ENCODE data around the gene SENP1.

Gene SENP1

DNA sequence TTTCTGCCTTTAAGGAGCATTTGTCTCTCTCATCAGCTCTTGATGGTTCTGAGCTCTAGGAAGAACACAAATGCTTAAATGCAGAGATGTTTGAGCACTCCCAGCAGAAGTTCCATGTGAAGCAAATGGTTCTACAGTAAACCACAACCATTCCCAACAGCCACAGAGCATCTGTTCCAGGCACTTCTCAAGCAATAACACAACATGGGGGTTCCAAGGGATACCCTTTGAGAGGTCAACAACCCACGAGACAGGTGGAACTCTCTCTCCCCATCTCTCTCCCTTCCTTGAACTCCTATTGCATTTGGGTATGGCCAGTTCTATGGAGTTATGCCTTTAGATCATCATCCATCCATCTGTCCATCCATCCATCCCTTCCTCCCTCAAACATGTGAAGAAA, 96.4 kb downstream of the SENP1 start:
- H3K36me3 ChIP-seq (ENCODE audit: control insufficient read depth, insufficient read depth, low read length) = no peaks in the 10 kb centered on the region
- H3K9ac ChIP-seq (ENCODE audit: low read depth, low read length) = no peak overlapping the region
- no peaks in the 10 kb centered on the region for H3K4me1 ChIP-seq (ENCODE audit: control insufficient read depth, insufficient read depth, low read length)
- peaks cover 97% of the 10 kb centered on the region for H3K27me3 ChIP-seq (ENCODE audit: control insufficient read depth, insufficient read depth, low read length)
- H3K9me3 ChIP-seq (ENCODE audit: control insufficient read depth, insufficient read depth, low read length) = no peaks in the 10 kb centered on the region
- no peak overlapping the region for H3K4me3 ChIP-seq (ENCODE audit: low read depth, low read length)

DNA sequence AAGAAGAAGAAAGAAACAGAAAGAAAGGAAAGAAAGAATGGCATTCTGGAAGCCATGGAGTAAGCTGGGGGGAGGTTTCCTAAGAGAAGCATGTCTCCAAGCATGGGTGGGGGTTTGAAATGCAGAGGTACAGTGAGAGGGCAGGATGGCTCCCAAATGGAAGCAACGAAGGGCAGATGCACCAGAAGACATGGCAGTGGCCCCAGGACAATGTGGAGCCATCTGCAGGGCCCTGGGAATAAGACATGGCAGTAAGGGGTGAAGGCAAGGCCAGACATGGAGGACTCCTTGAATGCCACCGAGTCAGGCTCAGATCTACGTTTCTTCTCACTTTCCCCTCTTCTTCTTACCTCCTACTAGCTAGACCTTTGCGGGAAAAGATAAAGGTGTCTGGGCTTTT, 96.9 kb downstream of the SENP1 start:
- H3K9me3 ChIP-seq (ENCODE audit: control insufficient read depth, insufficient read depth, low read length) = no peaks in the 10 kb centered on the region
- H3K9ac ChIP-seq (ENCODE audit: low read depth, low read length) = no peak overlapping the region
- no peaks in the 10 kb centered on the region for H3K36me3 ChIP-seq (ENCODE audit: control insufficient read depth, insufficient read depth, low read length)
- no peak overlapping the region for H3K4me3 ChIP-seq (ENCODE audit: low read depth, low read length)
- H3K4me1 ChIP-seq (ENCODE audit: control insufficient read depth, insufficient read depth, low read length) = peaks cover under 1% of the 10 kb centered on the region
- H3K27me3 ChIP-seq (ENCODE audit: control insufficient read depth, insufficient read depth, low read length) = peaks cover 95% of the 10 kb centered on the region

DNA sequence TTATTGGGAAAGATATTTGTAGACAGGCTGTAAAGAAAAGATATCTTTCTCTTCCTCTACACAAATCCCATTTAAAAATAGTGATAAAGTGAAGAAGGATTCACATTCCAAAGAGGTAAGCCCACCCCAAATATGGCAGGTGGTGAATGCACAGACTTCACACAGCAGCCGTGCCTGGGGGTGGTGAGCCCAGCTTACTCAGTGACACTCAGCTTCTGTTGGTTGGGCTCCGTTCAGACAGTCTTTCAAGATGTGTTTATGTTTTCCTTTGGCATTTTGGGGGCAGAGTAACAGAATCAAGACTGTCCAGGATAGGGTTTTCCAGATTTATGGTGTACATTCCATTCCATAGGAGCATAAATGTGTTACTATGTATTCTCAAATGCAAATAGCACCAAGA, 97.5 kb downstream of the SENP1 start:
- Histone ChIP-seq H3K4me3 (ENCODE audit: low read depth, low read length) (no peak overlapping the region), H3K36me3 (ENCODE audit: control insufficient read depth, insufficient read depth, low read length) (no peaks in the 10 kb centered on the region), H3K9ac (ENCODE audit: low read depth, low read length) (no peak overlapping the region), H3K9me3 (ENCODE audit: control insufficient read depth, insufficient read depth, low read length) (no peaks in the 10 kb centered on the region), H3K4me1 (ENCODE audit: control insufficient read depth, insufficient read depth, low read length) (peaks cover 5% of the 10 kb centered on the region), H3K27me3 (ENCODE audit: control insufficient read depth, insufficient read depth, low read length) (peaks cover 95% of the 10 kb centered on the region)

DNA sequence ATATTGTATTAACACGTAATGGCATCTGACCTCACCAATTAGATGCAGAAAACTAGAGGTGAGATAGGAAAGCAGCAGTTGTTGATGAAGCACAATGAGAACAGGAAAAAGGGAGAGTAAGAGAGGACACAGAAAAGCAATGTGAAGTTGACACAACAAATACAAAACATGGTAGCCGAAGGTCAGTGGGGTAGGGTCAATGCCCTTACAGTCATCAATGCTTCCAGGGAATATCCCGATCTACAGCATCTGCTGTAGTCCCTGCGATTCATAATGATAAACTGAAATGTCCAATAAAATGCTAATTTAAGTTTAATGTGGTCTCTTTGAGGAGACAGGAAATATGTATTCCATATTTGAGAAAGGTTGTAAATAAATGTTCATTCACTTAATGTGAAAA, 98.7 kb downstream of the SENP1 start:
- Histone ChIP-seq H3K36me3 (ENCODE audit: control insufficient read depth, insufficient read depth, low read length) (no peaks in the 10 kb centered on the region), H3K9me3 (ENCODE audit: control insufficient read depth, insufficient read depth, low read length) (no peaks in the 10 kb centered on the region), H3K27me3 (ENCODE audit: control insufficient read depth, insufficient read depth, low read length) (peaks cover 95% of the 10 kb centered on the region), H3K4me1 (ENCODE audit: control insufficient read depth, insufficient read depth, low read length) (peaks cover 5% of the 10 kb centered on the region), H3K9ac (ENCODE audit: low read depth, low read length) (no peak overlapping the region), H3K4me3 (ENCODE audit: low read depth, low read length) (peak overlapping the region; percentile 16)

DNA sequence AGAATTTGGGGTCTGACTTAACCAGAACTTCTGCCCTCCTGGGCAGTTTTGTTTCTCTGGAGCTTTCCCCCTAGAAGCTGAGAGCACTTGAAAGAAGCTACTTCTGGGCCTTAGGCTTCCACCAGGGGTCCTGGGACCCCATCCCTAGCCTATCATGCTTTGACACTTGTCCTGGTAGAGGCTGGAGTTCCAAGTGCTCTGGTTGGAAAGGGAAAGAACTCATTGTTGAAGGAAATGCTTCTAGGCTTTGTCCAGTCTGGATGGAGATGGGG, 100.2 kb downstream of the SENP1 start:
- Histone ChIP-seq H3K4me3 (ENCODE audit: low read depth, low read length) (peak overlapping the region; percentile 57), H3K9ac (ENCODE audit: low read depth, low read length) (no peak overlapping the region), H3K4me1 (ENCODE audit: control insufficient read depth, insufficient read depth, low read length) (peaks cover 5% of the 10 kb centered on the region), H3K36me3 (ENCODE audit: control insufficient read depth, insufficient read depth, low read length) (no peaks in the 10 kb centered on the region), H3K27me3 (ENCODE audit: control insufficient read depth, insufficient read depth, low read length) (peaks cover 95% of the 10 kb centered on the region), H3K9me3 (ENCODE audit: control insufficient read depth, insufficient read depth, low read length) (no peaks in the 10 kb centered on the region)

DNA sequence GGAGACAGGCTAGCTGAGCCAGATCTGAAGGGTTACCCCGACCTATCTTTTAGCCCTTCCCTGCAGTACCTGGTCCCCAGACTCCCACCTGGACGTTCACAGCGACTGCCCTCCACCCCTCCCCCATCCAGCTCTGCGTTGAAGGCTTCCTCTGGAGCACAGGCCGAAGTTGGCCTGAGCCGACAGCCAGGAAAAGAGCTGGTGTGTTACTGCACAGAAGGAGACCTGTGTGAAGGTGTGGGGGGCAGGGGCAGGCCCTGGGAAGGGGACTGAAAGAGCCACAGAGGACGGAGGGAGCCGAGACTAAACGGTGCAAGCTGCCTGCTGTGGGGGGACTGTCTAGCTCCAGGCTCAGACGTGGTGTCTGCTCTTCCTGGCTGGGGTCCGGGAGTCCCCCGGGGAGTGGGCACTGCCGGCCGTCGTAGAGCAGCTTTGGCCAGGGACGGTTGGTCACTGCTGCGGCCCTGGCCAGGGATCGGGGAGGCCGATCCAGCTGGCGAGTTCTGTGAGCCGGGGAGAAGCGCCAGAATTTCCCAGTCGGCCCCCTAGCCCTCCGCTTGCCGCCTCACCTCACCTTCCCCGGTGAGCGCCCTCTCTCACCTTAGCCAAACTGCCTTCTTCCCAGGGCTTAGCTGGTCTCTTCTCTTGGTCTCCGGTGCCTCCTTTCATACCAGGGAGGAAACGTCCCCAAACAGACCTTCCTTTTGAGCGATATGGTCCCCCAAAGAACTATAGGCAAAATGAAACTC, 100.7 kb downstream of the SENP1 start:
- H3K4me1 ChIP-seq (ENCODE audit: control insufficient read depth, insufficient read depth, low read length) = peaks cover 9% of the 10 kb centered on the region
- peak overlapping the region; percentile 57 for H3K4me3 ChIP-seq (ENCODE audit: low read depth, low read length)
- H3K9me3 ChIP-seq (ENCODE audit: control insufficient read depth, insufficient read depth, low read length) = no peaks in the 10 kb centered on the region
- H3K36me3 ChIP-seq (ENCODE audit: control insufficient read depth, insufficient read depth, low read length) = no peaks in the 10 kb centered on the region
- no peak overlapping the region for H3K9ac ChIP-seq (ENCODE audit: low read depth, low read length)
- H3K27me3 ChIP-seq (ENCODE audit: control insufficient read depth, insufficient read depth, low read length) = peaks cover 95% of the 10 kb centered on the region

DNA sequence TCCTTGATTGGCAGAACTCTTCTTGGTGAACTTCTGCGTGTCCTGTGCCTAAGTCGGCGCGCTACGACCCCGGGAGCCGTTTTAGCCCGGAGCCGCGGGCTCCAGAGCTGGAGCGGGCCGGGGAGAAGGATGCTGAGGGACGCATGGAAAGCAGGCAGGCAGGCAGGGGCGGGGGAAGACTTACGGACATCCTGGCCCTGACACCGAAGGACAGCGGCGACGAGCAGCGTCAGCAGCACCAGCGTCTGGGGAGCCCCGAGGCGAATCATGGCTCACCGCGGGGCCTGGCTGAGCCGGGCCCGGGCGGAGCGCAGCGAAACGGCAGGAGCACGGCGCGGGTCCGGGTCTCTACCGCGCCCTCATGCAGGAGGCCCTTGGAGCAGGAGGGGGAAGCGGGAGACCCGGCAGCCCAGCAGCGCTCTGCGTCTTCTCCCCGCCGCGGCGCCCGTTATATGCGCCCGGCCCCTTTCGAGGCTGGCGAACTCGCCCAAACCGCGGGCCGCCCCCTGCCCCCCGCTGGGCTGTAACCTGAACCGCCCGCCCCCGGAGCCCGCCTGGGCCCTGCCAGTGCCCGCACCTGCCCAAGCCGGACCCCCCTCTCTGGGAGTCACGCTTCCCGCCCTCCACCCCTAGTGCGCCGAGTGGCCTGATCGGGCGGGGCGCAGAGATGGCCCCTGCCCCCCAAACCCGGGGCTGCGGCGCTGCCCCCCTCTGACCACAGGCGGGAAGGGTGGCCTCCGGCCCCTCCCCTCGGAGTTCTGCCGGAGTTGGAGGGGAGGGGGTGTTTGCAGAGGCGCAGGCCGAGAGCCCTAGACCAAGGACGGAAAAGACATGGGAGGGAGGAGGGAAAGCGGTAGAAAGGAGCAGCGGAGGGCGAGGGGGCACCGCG, 101.6 kb downstream of the SENP1 start, which contains the start of gene COL2A1:
Gene COL2A1 (minus strand): TSS at position 424 of the 889 bp plus-strand sequence. CDS start 155 bp downstream, at position 269.
- H3K27me3 ChIP-seq (ENCODE audit: control insufficient read depth, insufficient read depth, low read length) = peaks cover 95% of the 10 kb centered on the region

DNA sequence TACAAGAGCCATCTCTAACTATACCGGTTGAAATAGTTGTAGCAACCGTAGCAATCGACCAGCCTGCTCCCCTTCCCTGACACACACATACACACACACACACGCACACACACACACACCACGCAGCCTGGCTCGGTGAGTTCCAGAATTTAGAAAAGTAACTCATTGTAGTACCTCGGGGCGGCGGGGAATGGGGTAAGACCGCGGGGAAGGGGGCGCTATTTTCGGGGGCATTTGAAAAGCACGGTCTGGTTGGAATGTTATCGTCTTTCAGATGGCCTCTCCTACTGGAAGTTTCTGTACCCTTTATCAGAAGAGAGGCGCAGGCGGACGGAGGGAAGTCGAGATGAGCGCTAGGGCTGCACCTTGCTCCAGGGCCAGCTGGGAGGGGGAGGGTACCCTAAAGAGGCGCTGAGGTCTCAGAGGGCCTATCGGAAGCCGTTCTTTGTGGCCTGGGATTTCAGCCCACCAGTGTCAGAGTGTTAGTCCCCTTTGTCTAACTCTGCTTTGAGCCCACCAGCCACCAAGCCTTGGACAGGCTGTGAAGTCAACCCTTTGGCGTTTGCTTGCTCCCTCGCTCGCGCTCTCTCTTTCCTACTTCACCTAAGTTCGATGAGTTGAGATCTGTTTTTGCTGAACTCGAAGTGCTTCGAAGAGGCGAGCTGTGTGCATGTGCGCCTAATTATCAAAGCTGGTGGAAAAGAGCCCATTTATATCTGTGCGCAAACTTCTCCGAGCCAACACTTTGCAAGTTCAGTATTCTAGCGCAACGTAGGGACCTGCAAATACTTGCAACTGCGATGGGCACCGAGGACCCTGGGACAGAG, 102.4 kb downstream of the SENP1 start:
- peaks cover 95% of the 10 kb centered on the region for H3K27me3 ChIP-seq (ENCODE audit: control insufficient read depth, insufficient read depth, low read length)
- no peaks in the 10 kb centered on the region for H3K36me3 ChIP-seq (ENCODE audit: control insufficient read depth, insufficient read depth, low read length)
- peaks cover 9% of the 10 kb centered on the region for H3K4me1 ChIP-seq (ENCODE audit: control insufficient read depth, insufficient read depth, low read length)
- H3K4me3 ChIP-seq (ENCODE audit: low read depth, low read length) = peak overlapping the region; percentile 43
- no peak overlapping the region for H3K9ac ChIP-seq (ENCODE audit: low read depth, low read length)
- H3K9me3 ChIP-seq (ENCODE audit: control insufficient read depth, insufficient read depth, low read length) = no peaks in the 10 kb centered on the region

More for the DNA sequence above, 101.6 kb downstream of the SENP1 start, which contains the start of gene COL2A1:
- Histone ChIP-seq H3K4me3 (ENCODE audit: low read depth, low read length) (peak within 1 kb of the TSS; percentile 57), H3K4me1 (ENCODE audit: control insufficient read depth, insufficient read depth, low read length) (peaks cover 9% of the 10 kb centered on the region), H3K36me3 (ENCODE audit: control insufficient read depth, insufficient read depth, low read length) (no peaks in the 10 kb centered on the region), H3K9ac (ENCODE audit: low read depth, low read length) (no peak within 1 kb of the TSS), H3K9me3 (ENCODE audit: control insufficient read depth, insufficient read depth, low read length) (no peaks in the 10 kb centered on the region)

DNA sequence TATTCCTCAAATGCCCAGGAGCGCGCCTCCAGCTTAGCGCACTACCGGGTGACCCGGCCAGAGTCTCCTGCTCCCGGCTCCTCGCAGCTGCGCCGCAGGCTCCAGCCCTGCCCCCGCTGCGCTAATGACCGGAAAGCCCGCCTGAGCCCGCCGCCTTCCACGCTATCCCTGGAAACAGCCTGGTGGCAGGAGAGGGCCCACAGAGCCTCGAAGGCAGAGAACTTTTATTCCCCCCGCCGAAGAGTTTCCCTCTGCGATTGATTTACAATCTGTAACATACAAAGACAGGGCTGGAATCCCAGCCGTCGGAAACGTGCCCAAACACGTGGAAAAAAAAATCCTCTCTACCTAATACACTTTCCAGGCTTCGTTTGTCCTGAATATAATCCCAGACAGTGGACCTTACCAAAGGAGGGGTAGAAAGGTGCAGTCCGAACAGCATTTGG, 103.1 kb downstream of the SENP1 start:
- peaks cover 95% of the 10 kb centered on the region for H3K27me3 ChIP-seq (ENCODE audit: control insufficient read depth, insufficient read depth, low read length)
- H3K9ac ChIP-seq (ENCODE audit: low read depth, low read length) = no peak overlapping the region
- H3K4me1 ChIP-seq (ENCODE audit: control insufficient read depth, insufficient read depth, low read length) = peaks cover 9% of the 10 kb centered on the region
- H3K9me3 ChIP-seq (ENCODE audit: control insufficient read depth, insufficient read depth, low read length) = no peaks in the 10 kb centered on the region
- peak overlapping the region; percentile 66 for H3K4me3 ChIP-seq (ENCODE audit: low read depth, low read length)
- H3K36me3 ChIP-seq (ENCODE audit: control insufficient read depth, insufficient read depth, low read length) = no peaks in the 10 kb centered on the region

DNA sequence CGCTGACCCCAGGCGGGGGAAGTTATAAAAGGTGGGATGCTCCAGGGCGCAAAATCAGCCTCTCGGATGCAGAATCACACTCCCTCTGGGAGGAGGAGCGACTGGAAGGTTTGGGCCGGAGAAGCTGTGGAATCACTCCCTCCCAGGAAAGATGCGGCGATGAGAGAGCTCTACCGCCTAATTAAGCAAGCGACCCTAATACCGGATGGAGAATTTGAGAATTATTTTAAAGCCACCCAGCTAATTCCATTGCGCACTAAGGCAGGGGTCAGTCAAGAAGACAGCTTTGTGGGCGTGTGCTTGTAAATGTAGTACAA, 103.5 kb downstream of the SENP1 start:
- Histone ChIP-seq H3K9ac (ENCODE audit: low read depth, low read length) (no peak overlapping the region), H3K9me3 (ENCODE audit: control insufficient read depth, insufficient read depth, low read length) (no peaks in the 10 kb centered on the region), H3K4me1 (ENCODE audit: control insufficient read depth, insufficient read depth, low read length) (peaks cover 9% of the 10 kb centered on the region), H3K4me3 (ENCODE audit: low read depth, low read length) (peak overlapping the region; percentile 66), H3K27me3 (ENCODE audit: control insufficient read depth, insufficient read depth, low read length) (peaks cover 95% of the 10 kb centered on the region), H3K36me3 (ENCODE audit: control insufficient read depth, insufficient read depth, low read length) (no peaks in the 10 kb centered on the region)

DNA sequence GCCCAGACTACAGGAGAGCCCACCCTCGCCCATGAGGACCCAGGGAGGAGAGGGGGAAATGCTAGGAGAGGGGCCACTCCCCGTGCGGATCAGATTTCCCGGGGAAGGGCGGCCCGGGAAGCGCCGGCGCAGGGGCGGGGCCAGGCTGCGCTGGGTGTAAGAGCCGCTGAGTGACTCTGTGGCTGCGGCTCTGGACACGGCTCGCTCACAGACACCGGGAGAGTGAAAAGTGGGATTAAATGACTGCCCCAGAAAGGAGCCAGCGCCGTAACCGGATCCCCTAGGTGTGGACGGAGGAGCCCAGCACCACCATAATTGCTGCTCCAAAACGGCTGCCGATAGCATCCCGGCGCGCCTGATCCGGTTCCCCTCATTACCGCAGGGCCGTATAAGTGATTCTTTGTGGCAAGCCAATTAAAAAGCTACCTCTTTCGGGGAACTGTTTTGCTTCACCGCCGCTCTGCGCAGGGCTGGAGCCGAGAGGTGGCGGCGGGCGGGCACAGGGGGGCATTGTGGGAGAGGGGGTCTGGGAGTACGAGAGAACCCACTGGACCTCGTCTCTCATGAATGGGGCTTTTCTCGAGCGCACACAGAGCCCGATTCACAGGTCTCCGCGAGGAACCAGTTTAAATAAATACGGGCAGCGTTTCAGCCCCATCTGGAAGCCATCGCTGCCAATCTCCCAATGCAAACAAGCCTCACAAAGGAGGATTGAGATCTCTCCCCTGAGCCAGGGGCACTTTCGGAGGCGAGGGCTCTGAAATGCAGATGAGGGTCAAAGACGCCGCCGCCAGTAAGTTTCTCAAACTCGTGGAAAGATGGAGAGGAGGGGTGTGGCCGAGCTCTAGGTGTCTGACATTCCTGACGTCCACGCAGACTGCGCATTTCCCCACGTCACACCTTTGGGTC, 104.1 kb downstream of the SENP1 start:
- H3K36me3 ChIP-seq (ENCODE audit: control insufficient read depth, insufficient read depth, low read length) = no peaks in the 10 kb centered on the region
- H3K9ac ChIP-seq (ENCODE audit: low read depth, low read length) = no peak overlapping the region
- H3K9me3 ChIP-seq (ENCODE audit: control insufficient read depth, insufficient read depth, low read length) = no peaks in the 10 kb centered on the region
- peaks cover 95% of the 10 kb centered on the region for H3K27me3 ChIP-seq (ENCODE audit: control insufficient read depth, insufficient read depth, low read length)
- H3K4me1 ChIP-seq (ENCODE audit: control insufficient read depth, insufficient read depth, low read length) = peaks cover 9% of the 10 kb centered on the region
- peak overlapping the region; percentile 66 for H3K4me3 ChIP-seq (ENCODE audit: low read depth, low read length)

Measured in iPS-15b (cell line).